ENCODE measurements around the gene RASSF1. TPM values are rescaled to one million over a fixed set of nuclear protein-coding genes. Genes with fewer than 3 reads are reported as not detected.

Gene RASSF1
- total and polyA plus RNA-seq, 10 of the 15 experiments (the other 5 are each of a cell fraction or from before 2014, with no cell fraction given), result 4.4 to 59.6 (median 37.2) TPM

- 54% methylated on average over 22 of the region's 22 CpGs for WGBS (ENCODE audit: insufficient coverage, insufficient replicate concordance, low lambda C conversion rate, missing lambda C conversion rate)
- Histone ChIP-seq H3K27me3 (replicated peaks in 1 of 2; ENCODE audit: control insufficient read depth in 2 of 2, insufficient read depth in 2 of 2, low read length in 1 of 2) (no peaks in the 10 kb centered on the region; a peak in 2 of 4 replicates), H3K4me3 (no peak overlapping the region), H4K20me1 (ENCODE audit: control insufficient read depth, insufficient read depth) (no peaks in the 10 kb centered on the region), H3K36me3 (ENCODE audit: control insufficient read depth in 2 of 2, insufficient read depth in 2 of 2, low read length in 1 of 2) (no peaks in the 10 kb centered on the region), H3K4me2 (ENCODE audit: control insufficient read depth, insufficient read depth) (no peak overlapping the region), H3K9ac (ENCODE audit: control insufficient read depth, insufficient read depth, low read length) (no peak overlapping the region), H3K79me2 (ENCODE audit: control insufficient read depth, insufficient read depth, low read length) (no peaks in the 10 kb centered on the region), H3K4me1 (ENCODE audit: control insufficient read depth, insufficient read depth, low read length) (no peaks in the 10 kb centered on the region), H2AFZ (ENCODE audit: control insufficient read depth, low read depth, low read length) (no peak overlapping the region), H3K27ac (ENCODE audit: control insufficient read depth, insufficient read depth) (no peak overlapping the region), H3K9me3 (replicated peaks; ENCODE audit: control insufficient read depth, insufficient read depth, low read length) (no peaks in the 10 kb centered on the region)
- ChIA-PET POLR2A (no interaction called here), RAD21 (ENCODE audit: unreplicated experiment) (no interaction called here), SMC1A (ENCODE audit: uncharacterized antibody, unreplicated experiment) (no interaction called here), CTCF (no interaction called here)
- TF ChIP-seq CBFB (IDR thresholded peaks at IDR 0.05; ENCODE audit: low read depth) (no peak), HDGF (IDR thresholded peaks at IDR 0.05) (no peak)
- in situ Hi-C loops (cut with MboI) (no loop called here), intact Hi-C loops (cut with micrococcal nuclease; ENCODE audit: unreplicated experiment) (no loop called here)
- ATAC-seq (peak; percentile 20; the same call in 2 of the 3 replicates), FAIRE-seq (no peak), DNase-seq (ENCODE audit: low read depth, low spot score) (no peak)
- BruUV-seq (replicated peaks), result no TSS peak
Measured at GRCh38 chr3:50374363-50375257, 34.0 kb upstream of the RASSF1 start.

- intact Hi-C loops (cut with micrococcal nuclease; ENCODE audit: unreplicated experiment) (no loop called here), in situ Hi-C loops (cut with MboI) (no loop called here)
- no peak for FAIRE-seq
- ChIA-PET CTCF (no interaction called here), POLR2A (no interaction called here), SMC1A (ENCODE audit: uncharacterized antibody, unreplicated experiment) (no interaction called here), RAD21 (ENCODE audit: unreplicated experiment) (no interaction called here)
- H3K9me3 ChIP-seq (replicated peaks; ENCODE audit: control insufficient read depth, insufficient read depth, low read length), result no peaks in the 10 kb centered on the region
- no peak overlapping the region for H3K4me2 ChIP-seq (ENCODE audit: control insufficient read depth, insufficient read depth)
- 17% methylated on average over 10 of the region's 12 CpGs for WGBS (ENCODE audit: insufficient coverage, insufficient replicate concordance, low lambda C conversion rate, missing lambda C conversion rate)
- H4K20me1 ChIP-seq (ENCODE audit: control insufficient read depth, insufficient read depth), result no peaks in the 10 kb centered on the region
- no peak overlapping the region for H2AFZ ChIP-seq (ENCODE audit: control insufficient read depth, low read depth, low read length)
- BruUV-seq (replicated peaks), result no TSS peak
- no peak overlapping the region for H3K9ac ChIP-seq (ENCODE audit: control insufficient read depth, insufficient read depth, low read length)
- no peak for DNase-seq (ENCODE audit: low read depth, low spot score)
- H3K4me1 ChIP-seq (ENCODE audit: control insufficient read depth, insufficient read depth, low read length), result no peaks in the 10 kb centered on the region
- ATAC-seq, result no peak
- H3K27me3 ChIP-seq (replicated peaks in 1 of 2; ENCODE audit: control insufficient read depth in 2 of 2, insufficient read depth in 2 of 2, low read length in 1 of 2), result no peaks in the 10 kb centered on the region; a peak in 2 of 4 replicates
- H3K79me2 ChIP-seq (ENCODE audit: control insufficient read depth, insufficient read depth, low read length), result no peaks in the 10 kb centered on the region
- no peak for TF ChIP-seq SREBF1 (IDR thresholded peaks at IDR 0.05; ENCODE audit: low read length)
- no peak for TF ChIP-seq JUNB (IDR thresholded peaks at IDR 0.05)
- TF ChIP-seq TARDBP (IDR thresholded peaks at IDR 0.05; ENCODE audit: borderline replicate concordance), result no peak
- TF ChIP-seq CBFB (IDR thresholded peaks at IDR 0.05; ENCODE audit: low read depth), result no peak
- TF ChIP-seq SUPT20H (IDR thresholded peaks at IDR 0.05; ENCODE audit: borderline replicate concordance, control insufficient read depth, low read depth, low read length), result no peak
- TF ChIP-seq RBBP5 (conservative IDR thresholded peaks at IDR 0.05), result no peak
- no peak overlapping the region for H3K4me3 ChIP-seq
- H3K36me3 ChIP-seq (ENCODE audit: control insufficient read depth in 2 of 2, insufficient read depth in 2 of 2, low read length in 1 of 2), result no peaks in the 10 kb centered on the region
- H3K27ac ChIP-seq (ENCODE audit: control insufficient read depth, insufficient read depth), result no peak overlapping the region
Measured at GRCh38 chr3:50373146-50374051, 32.8 kb upstream of the RASSF1 start.

Data from GM12878 (cell line).